GM12878 (cell line): ENCODE results near the gene HPSE2. TPM values are rescaled to one million over a fixed set of nuclear protein-coding genes. Genes with fewer than 3 reads are reported as not detected.

Experiments used
- ATAC-seq: fragments of 200-7000 bp; cut with Tn5 transposase; 3 replicates; pipeline ENCODE4 v1.9.1; 2020; ENCODE audit warnings: mild to moderate bottlenecking, moderate library complexity
- BruUV-seq: library from RNA; stranded (reverse); fragments of 400-500 nt; replicated peaks from 2 replicates; lab custom pipeline; 2021; lab: Mats Ljungman, UMichigan
- CTCF ChIA-PET: fragments of 300-600 bp; sonication (Branson Sonifier 250); formaldehyde crosslinking; extraction: SDS; loops from one replicate; lab custom pipeline; 2021; ENCODE audit warnings: inconsistent platforms; lab: Yijun Ruan, JAX
- POLR2A ChIA-PET: fragments of 350-600 bp; formaldehyde crosslinking; extraction: SDS; loops from one replicate; lab custom pipeline; 2021; ENCODE audit warnings: inconsistent platforms; lab: Charles Lee
- RAD21 ChIA-PET: fragments of 300-600 bp; sonication (Branson Sonifier 250); formaldehyde crosslinking; loops from one replicate; lab custom pipeline; 2023; ENCODE audit warnings: antibody characterized with exemption; ENCODE audit not compliant: unreplicated experiment; lab: Charles Lee
- SMC1A ChIA-PET: fragments of 300-600 bp; sonication (Branson Sonifier 250); formaldehyde crosslinking; loops from one replicate; lab custom pipeline; 2023; ENCODE audit not compliant: unreplicated experiment, uncharacterized antibody; lab: Charles Lee
- DNase-seq: peaks from one replicate; pipeline ENCODE4 v3.0.0-alpha.2; 2011; ENCODE audit warnings: low read depth, low spot score
- FAIRE-seq: peaks from 3 replicates; lab custom pipeline; 2011; peaks lifted over from hg19 to GRCh38; lab: Jason Lieb, UNC
- H2AFZ ChIP-seq: 2 replicates; pipeline ENCODE4 v1.6.0; 2011; ENCODE audit warnings: low read depth, low read length, control low read depth; ENCODE audit not compliant: control insufficient read depth
- H3K27ac ChIP-seq: 2 replicates; pipeline ENCODE4 v1.5.1; 2011; ENCODE audit warnings: control low read depth; ENCODE audit not compliant: control insufficient read depth, insufficient read depth
- H3K27me3 ChIP-seq, 2 experiments: replicated peaks in 1 of 2; 2 replicates each; pipeline versions ENCODE4 v1.6.0 to v1.6.1; 2011; ENCODE audit warnings: low read length in 1 of 2; ENCODE audit not compliant: control insufficient read depth in 2 of 2, insufficient read depth in 2 of 2
- H3K36me3 ChIP-seq, 2 experiments: 2 replicates each; pipeline ENCODE4 v1.5.1; 2011; ENCODE audit warnings: low read length in 1 of 2; ENCODE audit not compliant: control insufficient read depth in 2 of 2, insufficient read depth in 2 of 2
- H3K4me1 ChIP-seq: 2 replicates; pipeline ENCODE4 v1.6.1; 2011; ENCODE audit warnings: mild to moderate bottlenecking, low read length, moderate library complexity, mixed read lengths; ENCODE audit not compliant: control insufficient read depth, insufficient read depth
- H3K4me2 ChIP-seq: 2 replicates; pipeline ENCODE4 v1.6.0; 2011; ENCODE audit warnings: control low read depth; ENCODE audit not compliant: control insufficient read depth, insufficient read depth
- H3K4me3 ChIP-seq: fragments of 200-600 bp; sonication (generic); 2 replicates; pipeline ENCODE4 v1.5.1; 2016
- H3K79me2 ChIP-seq: 2 replicates; pipeline ENCODE4 v1.6.0; 2011; ENCODE audit warnings: low read length; ENCODE audit not compliant: control insufficient read depth, insufficient read depth
- H3K9ac ChIP-seq: 2 replicates; pipeline ENCODE4 v1.8.0; 2011; ENCODE audit warnings: low read length, control low read depth, mixed read lengths; ENCODE audit not compliant: control insufficient read depth, insufficient read depth
- H3K9me3 ChIP-seq: replicated peaks from 3 replicates; pipeline ENCODE4 v1.5.1; 2011; ENCODE audit warnings: mild to moderate bottlenecking, low read length; ENCODE audit not compliant: control insufficient read depth, insufficient read depth
- H4K20me1 ChIP-seq: 2 replicates; pipeline ENCODE4 v1.6.0; 2011; ENCODE audit not compliant: control insufficient read depth, insufficient read depth
- ATF2 ChIP-seq: IDR thresholded peaks from 2 replicates; pipeline ENCODE4 v1.6.1; 2012; ENCODE audit warnings: low read length, inconsistent platforms
- BHLHE40 ChIP-seq, 2 experiments: fragments of 450-650 bp in 1 of 2; IDR thresholded peaks; 2 replicates each; pipeline ENCODE4 v1.6.1; 2011 to 2017; ENCODE audit warnings: low read depth in 2 of 2, borderline replicate concordance in 1 of 2, improper control_type of control experiment in 1 of 2, low read length in 1 of 2, mild to moderate bottlenecking in 1 of 2
- CEBPB ChIP-seq, 2 experiments: fragments of 150-350 bp in 1 of 2; IDR thresholded peaks; 2 replicates each; pipeline ENCODE4 v1.6.1; 2012 to 2014; ENCODE audit warnings: low read depth in 2 of 2, low read length in 2 of 2, borderline replicate concordance in 1 of 2, inconsistent platforms in 1 of 2
- CHD4 ChIP-seq: fragments of 200-600 bp; sonication (generic); IDR thresholded peaks from 2 replicates; pipeline ENCODE4 v1.6.1; 2016; ENCODE audit warnings: mild to moderate bottlenecking
- CREM ChIP-seq: IDR thresholded peaks from 2 replicates; pipeline ENCODE4 v1.6.1; 2014; ENCODE audit warnings: antibody characterized with exemption, low read depth
- ETV6 ChIP-seq, 2 experiments: fragments of 450-650 bp in 1 of 2; IDR thresholded peaks in 1 of 2; conservative IDR thresholded peaks in 1 of 2; 2 replicates each; pipeline ENCODE4 v1.6.1; 2014; ENCODE audit warnings: antibody characterized with exemption in 1 of 2, borderline replicate concordance in 1 of 2, low read depth in 1 of 2, mild to moderate bottlenecking in 1 of 2, moderate library complexity in 1 of 2
- EZH2 ChIP-seq: IDR thresholded peaks from 2 replicates; pipeline ENCODE4 v1.6.1; 2012; ENCODE audit warnings: low read depth, mild to moderate bottlenecking, control low read depth, inconsistent platforms, low read length, borderline replicate concordance; ENCODE audit not compliant: control insufficient read depth
- HDAC2 ChIP-seq: fragments of 200-600 bp; sonication (generic); IDR thresholded peaks from 2 replicates; pipeline ENCODE4 v1.6.1; 2017
- IKZF2 ChIP-seq, 2 experiments: fragments of 450-650 bp; IDR thresholded peaks; 2 replicates each; pipeline ENCODE4 v1.6.1; 2017; ENCODE audit warnings: mild to moderate bottlenecking in 2 of 2, moderate library complexity in 2 of 2
- KLF5 ChIP-seq: fragments of 450-650 bp; IDR thresholded peaks from 2 replicates; pipeline ENCODE4 v1.6.1; 2014; ENCODE audit warnings: mild to moderate bottlenecking; ENCODE audit not compliant: partially characterized antibody
- NFIC ChIP-seq: IDR thresholded peaks from 2 replicates; pipeline ENCODE4 v1.6.1; 2012; ENCODE audit warnings: low read depth, mild to moderate bottlenecking, inconsistent platforms, low read length, moderate library complexity
- NFXL1 ChIP-seq: fragments of 450-650 bp; IDR thresholded peaks from 2 replicates; pipeline ENCODE4 v1.6.1; 2017; ENCODE audit warnings: antibody characterized with exemption, mild to moderate bottlenecking, borderline replicate concordance
- RAD21 ChIP-seq: IDR thresholded peaks from 2 replicates; pipeline ENCODE4 v1.6.1; 2011; ENCODE audit warnings: mild to moderate bottlenecking, low read depth, low read length, moderate library complexity; ENCODE audit not compliant: insufficient read depth
- SMARCA5 ChIP-seq: fragments of 450-650 bp; IDR thresholded peaks from 2 replicates; pipeline ENCODE4 v1.6.1; 2017; ENCODE audit warnings: mild to moderate bottlenecking
- SRF ChIP-seq, 2 experiments: IDR thresholded peaks; 2 replicates each; pipeline ENCODE4 v1.6.1; 2011; ENCODE audit warnings: low read depth in 2 of 2, low read length in 2 of 2, mild to moderate bottlenecking in 1 of 2, moderate library complexity in 1 of 2
- TAF1 ChIP-seq: IDR thresholded peaks from 2 replicates; pipeline ENCODE4 v1.6.1; 2011; ENCODE audit warnings: mild to moderate bottlenecking, low read depth, low read length, borderline replicate concordance
- WGBS: methylation state at CpG from one replicate; pipeline ENCODE4 v1.1.6; 2016; ENCODE audit warnings: low lambda C conversion rate; ENCODE audit not compliant: insufficient replicate concordance, insufficient coverage; ENCODE audit errors: missing lambda C conversion rate; 5-methylcytosine and 5-hydroxymethylcytosine counted together
- in situ Hi-C: fragments of 300-500 bp; cut with MboI; formaldehyde crosslinking; loops from 9 replicates; pipeline ENCODE4 v1.14.3; 2018; ENCODE audit warnings: mixed read lengths
- intact Hi-C: fragments of 100-400 bp; cut with micrococcal nuclease; formaldehyde crosslinking; loops from one replicate; pipeline ENCODE4 v1.14.2; 2022; ENCODE audit not compliant: unreplicated experiment
- polyA plus RNA-seq, 11 experiments: library from polyadenylated mRNA; depleted of rRNA in 4 of 11; unstranded in 6 of 11; stranded (reverse) in 5 of 11; fragments of >200 nt; fragmentation: Nextera tagmentation in 4 of 11; fragmentation: Illumina TruSeq in 1 of 11; extraction: Ambion mirVana in 4 of 11; extraction: Trizol in 1 of 11; gene quantifications; 1 replicate in 1 of 11; 2 replicates in 10 of 11; pipeline versions ENCODE4 v1.2.1 to v1.2.3, GENCODE V29; 2011 to 2016; ENCODE audit warnings: inconsistent platforms in 2 of 11, missing spikeins in 2 of 11, low read depth in 1 of 11
- total RNA-seq, 4 experiments: library from RNA; depleted of rRNA in 3 of 4; stranded (reverse); fragments of >200 nt in 3 of 4; fragmentation: Illumina TruSeq in 1 of 4; extraction: Trizol in 1 of 4; gene quantifications; 2 replicates each; pipeline versions ENCODE4 v1.2.1 to v1.2.3, GENCODE V29; 2013 to 2021
- TF ChIP-seq, protein P1 (sequence below): IDR thresholded peaks from 2 replicates; pipeline ENCODE4 v1.6.1; 2011; ENCODE audit warnings: mild to moderate bottlenecking, low read depth, low read length, moderate library complexity; ENCODE audit not compliant: insufficient replicate concordance
- TF ChIP-seq, protein P2 (sequence below): IDR thresholded peaks from 2 replicates; pipeline ENCODE4 v1.6.1; 2012; ENCODE audit warnings: low read depth, low read length, improper control_type of control experiment

The HPSE2 gene
- total and polyA plus RNA-seq, 10 of the 15 experiments (the other 5 are each of a cell fraction or from before 2014, with no cell fraction given) = 0.06 TPM; not detected in 9

- TF ChIP-seq, protein P1, sequence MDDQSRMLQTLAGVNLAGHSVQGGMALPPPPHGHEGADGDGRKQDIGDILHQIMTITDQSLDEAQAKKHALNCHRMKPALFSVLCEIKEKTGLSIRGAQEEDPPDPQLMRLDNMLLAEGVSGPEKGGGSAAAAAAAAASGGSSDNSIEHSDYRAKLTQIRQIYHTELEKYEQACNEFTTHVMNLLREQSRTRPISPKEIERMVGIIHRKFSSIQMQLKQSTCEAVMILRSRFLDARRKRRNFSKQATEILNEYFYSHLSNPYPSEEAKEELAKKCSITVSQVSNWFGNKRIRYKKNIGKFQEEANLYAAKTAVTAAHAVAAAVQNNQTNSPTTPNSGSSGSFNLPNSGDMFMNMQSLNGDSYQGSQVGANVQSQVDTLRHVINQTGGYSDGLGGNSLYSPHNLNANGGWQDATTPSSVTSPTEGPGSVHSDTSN = no peak
- TF ChIP-seq TAF1 (no peak), CEBPB (IDR thresholded peaks at IDR 0.05; ENCODE audit: borderline replicate concordance in 1 of 2, low read depth in 2 of 2, low read length in 2 of 2) (no peak)
Measured at GRCh38 chr10:98533746-98534445, 701.8 kb downstream of the HPSE2 start (continued).

DNA sequence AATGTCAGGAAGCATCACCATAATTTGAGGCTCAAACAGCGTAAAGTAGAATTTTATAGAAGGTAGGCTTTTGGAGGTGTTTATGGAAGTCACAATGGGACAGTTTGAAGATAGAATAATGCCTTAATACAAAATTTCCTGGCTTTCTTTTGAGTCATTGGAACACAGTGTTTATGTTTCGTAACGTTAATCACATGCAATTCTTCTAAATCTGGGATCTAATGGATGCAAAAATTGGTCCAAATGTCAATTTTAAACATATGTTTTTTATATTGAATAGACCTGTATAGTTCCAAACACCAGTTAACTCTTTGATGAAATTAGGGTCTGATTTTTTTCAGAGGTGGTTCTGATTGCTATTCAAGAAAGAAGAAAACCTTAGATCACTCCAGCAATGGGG, 702.4 kb downstream of the HPSE2 start:
- BruUV-seq = no TSS peak

More for the DNA sequence above, 702.4 kb downstream of the HPSE2 start:
- no peak for ATAC-seq
- WGBS = 41% methylated on average over 3 of the region's 3 CpGs
- no peak overlapping the region for H3K4me2 ChIP-seq
- ChIA-PET CTCF (no interaction called here), RAD21 (no interaction called here), POLR2A (no interaction called here), SMC1A (no interaction called here)
- H3K79me2 ChIP-seq = no peaks in the 10 kb centered on the region
- no peaks in the 10 kb centered on the region for H4K20me1 ChIP-seq
- in situ Hi-C loops (no loop called here), intact Hi-C loops (no loop called here)
- H3K27ac ChIP-seq = no peak overlapping the region
- no peaks in the 10 kb centered on the region for H3K9me3 ChIP-seq
- H3K27me3 ChIP-seq = peaks cover 0 to 1% of the 10 kb centered on the region in 2 experiments; a peak in 1 of 4 replicates
- H3K9ac ChIP-seq = no peak overlapping the region
- DNase-seq = no peak
- FAIRE-seq = no peak
- H2AFZ ChIP-seq = no peak overlapping the region
- H3K36me3 ChIP-seq = no peaks in the 10 kb centered on the region
- H3K4me3 ChIP-seq = no peak overlapping the region
- no peak for TF ChIP-seq RAD21
- TF ChIP-seq SRF (IDR thresholded peaks at IDR 0.05; ENCODE audit: low read depth in 2 of 2, low read length in 2 of 2) = no peak
- TF ChIP-seq CHD4 = no peak
- TF ChIP-seq EZH2 = no peak
- no peak for TF ChIP-seq NFXL1
- TF ChIP-seq KLF5 = no peak
- no peak for TF ChIP-seq ETV6 (conservative IDR thresholded peaks at IDR 0.05 in 1 of 2, IDR thresholded peaks at IDR 0.05 in 1 of 2; ENCODE audit: borderline replicate concordance in 1 of 2, low read depth in 1 of 2)
- TF ChIP-seq IKZF2 (IDR thresholded peaks at IDR 0.05) = no peak
- no peak for TF ChIP-seq SMARCA5
- TF ChIP-seq, protein P2, sequence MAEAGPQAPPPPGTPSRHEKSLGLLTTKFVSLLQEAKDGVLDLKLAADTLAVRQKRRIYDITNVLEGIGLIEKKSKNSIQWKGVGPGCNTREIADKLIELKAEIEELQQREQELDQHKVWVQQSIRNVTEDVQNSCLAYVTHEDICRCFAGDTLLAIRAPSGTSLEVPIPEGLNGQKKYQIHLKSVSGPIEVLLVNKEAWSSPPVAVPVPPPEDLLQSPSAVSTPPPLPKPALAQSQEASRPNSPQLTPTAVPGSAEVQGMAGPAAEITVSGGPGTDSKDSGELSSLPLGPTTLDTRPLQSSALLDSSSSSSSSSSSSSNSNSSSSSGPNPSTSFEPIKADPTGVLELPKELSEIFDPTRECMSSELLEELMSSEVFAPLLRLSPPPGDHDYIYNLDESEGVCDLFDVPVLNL = no peak
- TF ChIP-seq HDAC2 = no peak
- TF ChIP-seq NFIC = no peak
- TF ChIP-seq CREM = no peak
- TF ChIP-seq BHLHE40 (IDR thresholded peaks at IDR 0.05; ENCODE audit: borderline replicate concordance in 1 of 2, low read depth in 2 of 2, low read length in 1 of 2) = no peak
- no peak for TF ChIP-seq ATF2
- H3K4me1 ChIP-seq = no peaks in the 10 kb centered on the region
